NCI-H128 (cell line): ENCODE data around the gene PPM1E.

ENCODE experiments used
- DNase-seq: peaks from one replicate; lab custom pipeline; 2025; ENCODE audit not compliant: unreplicated experiment; lab: John Stamatoyannopoulos, UW

Gene PPM1E

DNA sequence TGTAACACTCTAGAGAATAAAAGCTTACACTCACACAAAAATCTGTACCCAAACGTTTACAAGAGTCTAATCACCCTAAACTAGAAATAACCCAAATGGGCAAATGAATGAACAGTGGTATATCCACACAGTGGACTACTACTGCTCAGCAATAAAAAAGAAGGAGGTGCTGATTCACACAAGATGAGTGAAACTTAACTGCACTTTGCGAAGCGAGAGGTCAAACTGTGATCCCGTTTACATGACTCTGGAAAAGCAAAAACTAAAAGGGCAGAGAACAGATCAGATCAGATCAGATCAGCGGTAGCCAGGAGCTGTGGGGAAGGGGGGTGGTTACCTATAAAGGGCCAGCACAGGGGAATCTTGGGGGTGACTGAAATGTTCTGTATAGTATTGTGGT lies 237.7 kb downstream of the PPM1E start:
- DNase-seq: no peak

DNA sequence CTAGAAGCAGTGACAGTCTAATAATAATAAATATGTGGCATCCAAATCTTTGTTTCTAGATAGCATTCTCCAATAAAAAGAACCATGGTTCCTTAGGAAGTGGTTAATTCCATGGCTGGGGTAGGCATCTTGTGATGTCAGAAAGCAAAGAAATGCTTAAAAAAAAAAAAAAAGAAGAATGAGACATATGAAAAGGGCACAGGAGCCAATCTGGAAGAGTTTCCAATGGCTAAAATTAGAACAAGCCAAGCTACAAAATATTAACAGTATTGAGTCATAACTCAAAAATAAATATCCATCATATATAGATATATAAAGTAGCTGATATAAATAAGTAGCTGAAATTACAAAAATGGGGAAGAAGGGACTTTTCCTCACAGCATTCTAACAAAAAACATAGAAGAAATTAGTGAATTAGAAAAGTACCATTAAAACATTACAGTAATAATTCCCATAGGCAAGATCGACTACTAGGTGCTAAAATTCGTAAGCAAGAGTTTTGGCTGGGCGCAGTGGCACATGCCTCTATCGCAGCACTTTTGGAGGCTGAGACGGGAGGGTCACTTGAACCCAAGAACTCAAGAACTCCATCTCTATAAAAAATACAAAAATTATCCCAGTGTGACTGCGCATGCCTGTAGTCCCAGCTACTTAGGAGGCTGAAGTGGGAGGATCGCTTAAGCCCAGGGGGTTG lies 239.7 kb downstream of the PPM1E start:
- no peak for DNase-seq

DNA sequence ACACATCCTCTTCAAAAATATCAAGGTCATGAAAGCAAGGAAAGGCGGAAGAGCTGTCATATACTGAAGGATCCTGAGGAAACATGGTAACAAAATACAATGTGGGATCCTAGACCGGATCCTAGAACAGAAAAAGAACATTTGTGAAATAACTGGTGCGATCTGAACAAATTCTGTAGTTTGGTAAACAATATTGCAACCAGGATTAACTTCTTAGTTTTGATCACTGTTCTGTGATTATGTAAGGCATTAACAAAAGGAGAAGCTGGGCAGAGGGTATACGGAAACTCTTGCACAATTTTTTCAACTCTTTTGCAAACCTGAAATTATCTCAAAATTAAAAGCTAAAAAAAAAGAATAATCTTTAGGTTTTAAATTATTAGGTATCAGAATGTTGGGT lies 241.3 kb downstream of the PPM1E start:
- DNase-seq: no peak

DNA sequence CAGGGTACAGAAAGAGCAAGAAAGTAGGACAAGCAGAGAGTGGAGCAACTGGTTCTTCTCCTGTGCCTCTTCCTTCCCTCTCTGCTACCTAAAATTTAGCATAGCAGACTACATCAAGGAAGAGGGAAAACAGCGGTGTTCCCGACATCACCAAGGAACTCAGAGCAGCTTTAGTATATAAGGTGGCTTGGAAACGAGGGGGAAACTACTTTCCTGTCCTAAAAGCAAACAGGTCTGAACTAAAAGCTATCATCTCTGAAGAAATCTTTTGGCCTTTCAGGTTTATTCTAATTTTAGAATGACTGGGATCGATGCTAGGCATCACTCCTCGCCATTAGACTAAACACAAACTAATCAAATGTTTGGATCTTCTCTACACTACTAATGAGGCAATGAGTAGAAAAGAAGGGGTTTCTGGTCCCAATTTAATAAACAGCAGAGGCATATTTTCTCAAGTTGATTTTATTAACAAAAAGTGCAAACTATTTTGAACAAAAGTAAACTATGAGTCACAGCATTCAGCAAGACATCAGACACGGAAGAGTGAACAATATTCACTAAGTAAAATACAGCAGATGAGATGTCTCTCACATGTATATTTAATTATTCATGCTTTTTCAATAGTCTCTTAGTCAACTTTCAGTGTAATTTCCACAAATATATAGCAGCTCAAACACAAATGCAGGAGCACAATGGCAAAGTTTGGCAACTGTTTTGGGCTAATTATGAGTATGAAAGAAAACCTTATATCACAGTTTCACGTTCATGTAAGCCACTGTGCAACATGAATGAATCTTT lies 242.3 kb downstream of the PPM1E start:
- DNase-seq: no peak

DNA sequence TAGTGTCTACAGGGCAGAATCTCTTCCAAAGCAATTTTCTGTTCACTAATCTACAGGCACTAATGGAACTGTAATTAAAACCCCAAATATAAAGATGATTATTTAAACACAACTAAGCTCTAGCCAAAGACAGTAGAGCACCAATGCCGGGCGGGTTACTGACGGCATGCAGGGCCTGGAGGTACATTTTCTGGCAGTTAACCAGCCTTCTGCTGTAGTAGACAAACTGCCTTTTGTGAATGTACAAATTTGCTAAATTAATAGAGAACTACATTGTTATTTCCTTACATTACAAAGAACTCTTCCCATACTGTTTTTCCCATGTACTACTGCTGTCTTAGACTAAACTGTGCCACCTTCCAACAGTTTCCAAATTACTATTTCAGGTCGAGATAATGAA lies 243.2 kb downstream of the PPM1E start:
- DNase-seq: no peak

DNA sequence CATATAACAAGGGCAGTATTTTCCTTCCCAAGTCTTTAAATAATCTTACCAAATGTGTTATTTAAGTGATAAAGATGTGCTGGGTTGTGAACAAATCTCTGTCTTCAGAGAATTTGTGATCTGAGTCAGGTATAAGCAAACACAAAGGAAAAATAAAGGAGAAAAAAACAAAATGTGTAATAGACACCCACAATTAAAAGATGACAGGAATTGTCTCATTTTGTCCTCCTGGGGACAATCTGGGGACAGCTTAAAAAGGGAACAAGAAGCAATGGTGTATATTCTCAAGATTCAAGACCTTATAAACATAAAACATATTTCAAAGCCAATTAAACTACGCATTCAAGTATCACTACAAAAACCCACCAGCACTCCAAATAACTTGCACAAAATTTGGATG lies 243.8 kb downstream of the PPM1E start:
- no peak for DNase-seq

DNA sequence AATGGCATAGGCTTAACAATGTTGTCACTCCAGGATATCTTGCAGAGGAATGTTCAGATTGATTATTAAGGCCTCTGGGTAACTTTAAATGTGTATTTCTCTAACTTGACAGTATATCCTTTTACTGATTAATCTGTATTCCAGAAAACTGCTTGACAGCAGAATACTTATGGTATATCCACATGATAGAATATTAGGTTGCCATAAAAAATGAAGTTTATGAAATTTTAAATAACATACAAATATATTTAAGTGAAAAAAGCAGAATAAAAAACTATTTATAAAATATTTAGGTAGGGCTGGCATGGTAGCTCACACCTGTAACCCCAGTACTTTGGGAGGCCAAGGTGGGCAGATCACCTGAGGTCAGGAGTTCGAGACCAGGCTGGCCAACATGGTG lies 244.4 kb downstream of the PPM1E start:
- no peak for DNase-seq

DNA sequence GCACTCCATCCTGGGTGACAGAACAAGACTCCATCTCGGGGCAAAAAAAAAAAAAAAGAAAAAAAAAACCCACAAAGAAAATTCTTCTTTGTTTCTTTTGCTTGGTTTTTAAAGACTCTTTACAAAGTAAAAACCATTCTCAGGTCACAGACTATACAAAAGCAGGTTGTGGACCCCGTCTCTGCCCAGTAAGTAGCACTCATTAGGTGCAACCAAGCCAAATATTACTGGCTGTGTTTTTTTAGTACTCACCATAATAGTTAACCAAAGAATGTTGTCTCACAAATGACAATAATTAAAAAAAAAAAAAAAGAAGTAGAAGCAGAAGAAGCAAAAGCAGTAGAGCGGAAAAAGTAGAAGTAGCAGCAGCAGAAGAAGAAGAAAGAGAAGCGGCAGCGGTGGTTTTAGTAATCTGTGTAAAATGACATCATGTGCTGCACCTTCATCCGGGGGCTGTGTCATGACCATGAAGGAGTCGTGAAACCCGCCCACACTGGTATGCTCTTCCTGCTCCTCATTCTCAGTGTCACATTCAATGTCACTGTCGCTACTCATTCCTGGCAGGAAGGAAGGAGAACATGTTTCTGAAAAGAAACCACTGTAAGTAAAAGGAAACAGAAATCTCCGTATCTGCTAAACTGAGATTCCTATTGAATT lies 245.6 kb downstream of the PPM1E start:
- no peak for DNase-seq

DNA sequence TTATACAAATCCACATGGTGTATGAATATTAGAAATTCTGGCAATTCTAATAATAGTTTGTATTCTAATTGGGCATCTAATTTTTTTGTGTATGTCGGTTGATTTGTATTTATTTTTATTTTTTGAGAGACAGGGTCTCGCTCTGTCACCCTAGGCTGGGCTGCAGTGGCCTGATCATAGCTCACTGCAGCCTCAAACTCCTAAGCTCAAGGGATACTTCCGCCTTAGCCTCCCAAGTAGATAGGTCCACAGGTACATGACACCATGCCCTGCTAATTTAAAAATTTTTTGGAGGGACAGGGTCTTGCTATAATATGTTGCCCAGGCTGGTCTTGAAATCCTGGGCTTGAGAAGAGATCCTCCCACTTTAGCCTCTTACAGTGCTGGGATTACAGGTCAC lies 246.5 kb downstream of the PPM1E start:
- DNase-seq: no peak

DNA sequence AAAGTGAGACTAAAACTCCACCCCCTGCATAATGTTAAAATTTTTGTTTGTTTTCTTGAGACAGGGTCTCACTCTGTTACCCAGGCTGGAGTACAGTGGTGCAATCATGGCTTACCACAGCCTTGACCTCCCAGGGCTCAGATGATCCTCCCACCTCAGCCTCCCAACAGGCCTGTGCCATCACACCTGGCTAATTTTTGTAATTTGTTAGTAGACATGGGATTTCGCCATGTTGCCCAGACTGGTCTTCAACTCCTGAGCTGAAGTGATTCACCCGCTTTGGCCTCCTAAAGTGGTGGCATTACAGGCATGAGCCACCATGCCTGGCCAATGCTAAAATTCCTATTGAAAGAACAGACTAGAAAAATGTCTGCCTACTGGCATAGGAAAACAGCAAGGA lies 247.2 kb downstream of the PPM1E start:
- DNase-seq: no peak

DNA sequence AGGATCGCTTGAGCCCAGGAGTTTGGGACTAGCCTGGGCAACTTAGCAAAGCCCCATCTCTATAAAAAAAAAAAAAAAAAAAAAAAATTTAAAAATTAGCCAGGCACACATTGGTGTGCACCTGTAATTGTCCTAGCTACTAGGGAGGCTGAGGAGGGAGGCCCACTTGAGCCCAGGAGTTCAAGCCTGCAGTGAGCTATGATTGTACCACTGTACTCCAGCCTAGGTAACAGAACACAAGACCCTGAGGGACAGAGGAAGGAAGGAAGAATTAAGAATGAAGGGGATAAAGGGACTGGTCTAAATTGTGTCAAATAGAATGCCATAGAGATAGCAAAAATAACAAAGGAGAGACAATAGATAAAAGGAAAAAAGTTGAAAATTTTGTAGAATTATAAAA lies 248.2 kb downstream of the PPM1E start:
- DNase-seq: no peak

DNA sequence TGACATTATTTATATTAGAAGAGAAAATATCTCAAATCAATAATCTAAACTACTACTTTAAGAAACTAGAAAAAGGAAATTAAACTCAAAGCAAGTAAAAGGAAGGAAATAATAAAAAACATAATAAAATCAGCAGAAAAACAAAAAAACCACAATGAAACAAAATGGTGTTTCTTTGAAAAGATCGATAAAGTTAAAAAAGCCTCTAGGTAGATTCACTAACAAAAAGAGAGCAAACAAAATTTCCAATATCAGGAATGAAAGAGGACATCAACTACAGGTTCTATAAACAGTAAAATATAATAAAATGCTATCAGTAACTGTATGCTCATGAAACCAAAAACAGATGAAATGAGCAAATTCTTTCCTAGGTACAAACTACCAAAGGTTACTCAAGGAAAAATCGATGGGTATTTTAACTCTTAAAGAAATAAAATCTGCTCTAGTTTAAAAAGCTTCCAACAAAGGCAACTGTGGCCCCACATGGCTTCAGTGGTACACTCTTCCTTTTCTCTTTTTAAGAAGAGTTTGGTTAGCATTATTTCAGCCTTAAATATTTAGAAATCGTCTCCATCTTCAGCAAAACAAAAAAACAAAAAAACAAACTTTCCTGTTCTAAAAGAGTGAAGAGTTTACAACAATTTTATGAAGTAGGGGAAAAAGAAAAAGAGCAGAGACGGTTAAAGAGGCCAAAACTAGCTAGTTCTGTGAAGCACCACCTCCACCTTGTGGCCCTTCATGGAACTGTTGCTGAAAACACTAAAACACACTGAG lies 248.9 kb downstream of the PPM1E start:
- peak; percentile 16 for DNase-seq

DNA sequence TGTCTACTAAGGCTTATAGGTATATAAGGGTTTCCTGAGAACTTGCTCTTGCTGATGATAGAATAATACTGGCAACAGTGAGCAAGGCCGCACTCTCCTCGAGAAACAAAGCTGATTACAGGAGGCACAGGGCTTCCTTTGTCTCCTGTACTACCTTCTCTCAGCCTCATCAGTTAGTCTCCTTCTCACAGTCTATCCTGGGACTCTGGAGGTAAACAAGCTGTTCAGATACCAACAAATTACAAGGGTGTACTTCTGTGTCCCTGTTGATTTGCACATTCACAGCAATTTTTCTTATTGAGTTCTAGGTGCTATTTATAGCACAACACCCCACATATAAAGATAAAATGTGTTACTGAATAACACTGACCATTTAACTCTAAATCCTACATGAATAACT lies 252.3 kb downstream of the PPM1E start:
- DNase-seq: no peak

DNA sequence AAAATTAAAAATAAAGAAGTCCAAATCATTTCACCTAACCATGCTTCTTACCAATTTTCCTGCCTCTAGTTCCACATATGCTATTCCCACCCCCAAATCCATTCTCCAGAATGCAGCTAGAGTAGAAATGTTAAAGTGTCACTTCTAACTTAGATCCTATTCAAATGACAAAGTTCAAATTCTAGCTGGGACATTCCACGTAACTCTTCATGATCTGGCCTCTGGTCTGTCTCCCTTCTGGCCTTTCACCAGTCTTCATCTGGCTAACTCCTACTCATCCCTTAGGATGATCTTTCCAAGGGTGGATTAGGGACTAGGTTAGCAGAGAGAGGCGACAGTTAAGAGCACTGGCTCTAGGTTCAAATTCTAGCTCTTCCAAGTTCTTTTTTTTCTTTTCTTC lies 253.1 kb downstream of the PPM1E start:
- no peak for DNase-seq

DNA sequence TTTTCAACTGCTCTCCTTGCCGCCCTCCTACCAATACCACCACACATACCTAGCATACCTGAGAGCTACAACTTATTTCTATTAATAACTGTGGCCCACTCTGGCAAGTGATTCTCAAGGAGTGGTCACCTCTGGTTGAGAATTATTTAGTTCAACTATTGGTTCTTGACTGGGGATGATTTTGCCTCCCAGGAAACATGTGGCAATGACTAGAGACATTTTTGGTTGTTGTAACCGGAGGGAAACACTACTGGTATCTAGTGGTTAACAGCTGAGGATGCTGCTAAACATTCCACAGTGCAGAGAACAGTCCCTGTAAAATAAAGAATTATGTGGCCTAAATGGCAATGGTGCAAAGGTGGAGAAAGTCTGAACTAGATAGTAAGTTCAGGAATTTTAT lies 254.4 kb downstream of the PPM1E start:
- DNase-seq: no peak

DNA sequence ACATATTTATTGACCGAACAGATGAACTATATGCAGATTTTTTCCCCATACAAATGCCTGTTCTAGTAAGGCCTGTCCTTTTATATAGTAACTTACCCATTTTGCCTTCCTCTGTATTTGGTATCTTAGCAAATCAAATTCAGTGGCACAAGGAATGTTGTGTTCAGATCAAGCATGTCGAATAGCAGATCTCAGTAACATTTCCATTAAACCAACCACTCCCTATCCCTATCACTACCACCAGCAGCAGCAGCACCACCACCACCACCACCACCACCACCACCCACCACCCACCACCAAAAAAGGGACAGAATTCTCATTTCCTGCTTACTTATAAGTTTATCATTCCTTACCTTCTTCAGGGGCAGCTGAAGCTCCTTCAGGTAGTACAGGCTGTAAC lies 256.3 kb downstream of the PPM1E start:
- DNase-seq: no peak

DNA sequence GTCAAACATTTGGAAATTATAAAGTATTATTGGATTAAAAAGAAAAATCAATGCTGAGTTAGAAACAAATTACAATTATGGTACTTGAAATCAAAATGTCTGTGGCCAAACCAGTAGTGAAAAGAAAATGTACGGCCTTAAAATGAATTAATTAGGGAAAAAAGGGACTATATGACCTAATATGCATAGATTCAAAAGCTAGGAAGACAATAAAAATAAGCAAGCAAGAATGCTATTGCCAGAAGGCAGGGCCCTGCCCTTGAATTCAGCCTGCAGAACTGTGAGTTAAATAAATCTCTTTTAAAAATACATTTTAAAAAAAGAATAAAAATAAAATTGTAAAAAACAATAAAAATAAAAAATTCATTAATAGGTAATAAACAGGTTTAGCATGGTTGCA lies 262.4 kb downstream of the PPM1E start:
- DNase-seq: no peak

DNA sequence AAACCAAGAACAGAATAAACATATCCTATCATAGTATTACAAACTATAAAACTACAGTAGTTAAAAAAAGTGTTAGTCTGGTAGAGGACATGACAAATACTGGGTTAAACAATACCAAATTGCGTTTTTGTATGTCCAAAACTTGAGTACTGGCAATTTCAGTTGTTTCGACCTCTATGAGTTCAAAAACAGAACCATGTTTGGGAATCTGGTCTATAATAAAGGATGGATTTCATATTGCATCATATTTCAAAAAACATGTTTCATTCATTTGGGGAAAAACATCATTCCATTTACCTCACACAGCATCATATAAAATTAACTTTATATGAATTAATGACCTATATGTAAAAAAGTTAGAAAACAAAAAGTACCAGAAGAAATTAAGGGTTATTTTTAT lies 269.3 kb downstream of the PPM1E start:
- DNase-seq: no peak

DNA sequence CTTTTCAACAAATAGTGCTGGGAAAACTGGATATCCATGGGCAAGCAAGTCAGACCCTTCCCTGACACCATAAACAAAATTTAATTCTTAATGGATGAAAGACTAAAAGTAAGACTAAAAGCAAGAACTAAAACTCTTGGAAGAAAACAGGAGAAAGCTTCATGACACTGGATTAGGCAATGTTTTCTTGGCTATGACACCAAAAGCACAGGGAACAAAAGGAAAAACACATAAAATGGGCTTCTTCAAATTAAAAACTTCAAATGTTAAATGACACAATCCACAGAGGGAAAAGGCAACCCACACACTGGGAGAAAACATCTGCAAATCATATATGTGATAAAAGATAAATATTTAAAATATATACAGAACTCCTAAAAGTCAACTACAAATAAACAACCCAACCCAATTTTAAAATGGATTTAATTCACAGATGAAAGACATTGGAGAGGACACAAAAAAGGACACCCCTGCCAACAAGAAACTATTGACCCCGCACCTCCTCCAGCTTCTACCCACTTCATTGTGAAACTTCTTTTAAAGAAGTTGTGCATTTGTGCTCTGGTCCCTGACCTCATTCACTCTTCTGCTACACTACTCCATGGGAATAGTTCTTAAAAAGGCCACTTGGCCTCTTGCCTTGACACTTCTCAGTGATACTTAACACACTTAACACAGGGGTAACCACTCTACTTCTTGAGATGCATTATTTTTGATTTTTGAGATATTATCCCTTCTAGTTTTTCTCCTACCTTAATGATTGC lies 270.7 kb downstream of the PPM1E start:
- DNase-seq: no peak

DNA sequence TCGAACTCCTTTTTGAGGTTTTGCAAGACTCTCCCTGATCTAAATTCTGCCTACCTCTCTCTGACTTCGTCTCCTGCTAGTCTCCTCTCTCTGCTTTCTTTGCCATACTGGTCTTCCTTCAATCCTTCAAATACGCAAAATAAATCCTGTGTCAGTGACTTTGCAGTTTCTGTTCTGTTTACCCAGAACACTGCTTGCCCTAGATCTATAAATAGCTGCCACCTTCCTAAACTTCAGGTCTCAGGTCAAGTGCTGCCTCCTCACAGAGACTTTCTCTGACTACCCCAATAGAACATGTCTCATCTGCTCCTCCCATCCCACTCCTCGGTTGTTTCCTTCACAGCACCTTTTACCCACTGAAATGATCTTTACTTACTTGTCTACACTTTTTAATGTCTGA lies 272.1 kb downstream of the PPM1E start:
- no peak for DNase-seq

DNA sequence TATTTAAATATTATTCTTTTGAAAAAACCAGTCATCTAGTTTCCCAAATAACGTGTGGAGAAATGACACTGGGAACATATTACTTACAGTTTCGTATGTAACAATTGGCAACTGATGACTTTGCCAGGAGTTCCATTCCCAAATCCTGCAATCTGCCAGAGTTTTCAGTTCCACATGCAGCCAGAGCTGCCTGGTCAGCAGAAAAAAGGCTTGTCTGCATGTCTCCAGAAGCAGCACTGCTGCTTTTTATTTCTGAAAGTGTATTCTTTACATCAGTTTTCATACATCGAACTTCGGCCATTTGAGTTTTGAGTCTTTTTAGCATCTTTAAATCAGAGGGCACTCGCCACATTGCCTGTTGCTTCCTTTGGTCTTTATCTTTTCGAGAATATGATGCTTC lies 272.7 kb downstream of the PPM1E start:
- DNase-seq: no peak
